Peyer's patch (tissue), 4 donors: ENCODE data around the gene CCNL2. TPM values are rescaled to one million over a fixed set of nuclear protein-coding genes. Genes with fewer than 3 reads are reported as not detected.
A peak's percentile ranks its signal among the peaks of the same experiment; 100 is the strongest.

Experiments
- DNase-seq, 3 donors: peaks; one replicate each; pipeline ENCODE4 v3.0.0-alpha.2; 2017 to 2019
- H3K27ac ChIP-seq, 4 donors: fragments of 200-600 bp; sonication (generic); one replicate each; pipeline ENCODE4 v1.5.1; 2016 to 2019
- H3K27me3 ChIP-seq, 2 donors: fragments of 200-600 bp; sonication (generic); one replicate each; pipeline ENCODE4 v1.5.1; 2019
- H3K36me3 ChIP-seq, 3 donors: fragments of 200-600 bp; sonication (generic); one replicate each; pipeline ENCODE4 v1.5.1; 2016 to 2019
- H3K4me1 ChIP-seq, 4 donors: fragments of 200-600 bp; sonication (generic); one replicate each; pipeline ENCODE4 v1.5.1; 2016 to 2019
- H3K4me3 ChIP-seq, 4 donors: fragments of 200-600 bp; sonication (generic); 1 replicate in 3 of 4; 2 replicates in 1 of 4; pipeline ENCODE4 v1.5.1; 2016 to 2019; ENCODE audit warnings: mild to moderate bottlenecking in 1 of 4
- H3K9me3 ChIP-seq, 4 donors: fragments of 200-600 bp; sonication (generic); one replicate each; pipeline ENCODE4 v1.5.1; 2016 to 2019; ENCODE audit warnings: mild to moderate bottlenecking in 1 of 4
- CTCF ChIP-seq, 6 experiments: fragments of 450-650 bp in 4 of 6; fragments of 200-600 bp in 2 of 6; sonication (generic) in 1 of 6; IDR thresholded peaks; one replicate each; pipeline ENCODE4 v1.5.1; 2017 to 2019; ENCODE audit warnings: antibody characterized with exemption in 6 of 6, mild to moderate bottlenecking in 3 of 6, moderate library complexity in 1 of 6
- POLR2A ChIP-seq, 2 donors: fragments of 450-650 bp; IDR thresholded peaks; one replicate each; pipeline ENCODE4 v1.5.1; 2017; ENCODE audit warnings: antibody characterized with exemption in 2 of 2, mild to moderate bottlenecking in 2 of 2, moderate library complexity in 2 of 2
- total RNA-seq, 4 donors: library from RNA; depleted of rRNA; stranded (reverse); fragments of >200 nt; gene quantifications; one replicate each; pipeline ENCODE4 v1.1.0, GENCODE V29; 2016

CCNL2 gene
- total RNA-seq, 4 donors from 2014 or later: 216 to 1,008 (median 423) TPM

- Histone ChIP-seq H3K9me3 (no peaks in the 10 kb centered on the region), H3K4me1 (peaks cover 0 to 16% (median 6%) of the 10 kb centered on the region in 4 donors), H3K4me3 (no peak overlapping the region), H3K27ac (no peak overlapping the region), H3K27me3 (no peaks in the 10 kb centered on the region), H3K36me3 (no peaks in the 10 kb centered on the region)
- peak in 1 of 3 donors; percentile 18 for DNase-seq
- TF ChIP-seq CTCF (IDR thresholded peaks at IDR 0.05) (no peak), POLR2A (IDR thresholded peaks at IDR 0.05) (no peak)
Measured at GRCh38 chr1:1422465-1423244, 23.5 kb upstream of the CCNL2 start.

- Histone ChIP-seq H3K9me3 (no peaks in the 10 kb centered on the region), H3K27me3 (no peaks in the 10 kb centered on the region), H3K27ac (peak overlapping the region in 1 of 4 donors; percentile 49), H3K4me3 (no peak overlapping the region), H3K36me3 (no peaks in the 10 kb centered on the region), H3K4me1 (peaks cover 0 to 16% (median 4%) of the 10 kb centered on the region in 4 donors)
- TF ChIP-seq POLR2A (IDR thresholded peaks at IDR 0.05): no peak
- no peak for TF ChIP-seq CTCF (IDR thresholded peaks at IDR 0.05)
- no peak for DNase-seq
Measured at GRCh38 chr1:1421907-1422464, 22.9 kb upstream of the CCNL2 start.

- Histone ChIP-seq H3K27ac (peak within 1 kb of the TSS in 1 of 4 donors; percentile 49), H3K36me3 (no peaks in the 10 kb centered on the region), H3K4me3 (peak within 1 kb of the TSS in 3 of 4 donors; percentile 22 to 41 (median 39)), H3K27me3 (no peaks in the 10 kb centered on the region), H3K9me3 (no peaks in the 10 kb centered on the region), H3K4me1 (peaks cover 0 to 16% (median 4%) of the 10 kb centered on the region in 4 donors)
- TF ChIP-seq CTCF (IDR thresholded peaks at IDR 0.05) (no peak), POLR2A (IDR thresholded peaks at IDR 0.05) (no peak)
- DNase-seq: no peak
Measured at GRCh38 chr1:1421147-1421906, 22.2 kb upstream of the CCNL2 start, which contains the start of gene ANKRD65. ANKRD65 (minus strand) TSS chr1:1421276; CDS start chr1:1421005, 271 bp downstream.

GRCh38 chr1:1420654-1421141 lies 21.6 kb upstream of the CCNL2 start:
- Histone ChIP-seq H3K36me3 (no peaks in the 10 kb centered on the region), H3K27ac (peak overlapping the region in 1 of 4 donors; percentile 49), H3K27me3 (no peaks in the 10 kb centered on the region), H3K9me3 (no peaks in the 10 kb centered on the region), H3K4me1 (peaks cover 0 to 16% (median 4%) of the 10 kb centered on the region in 4 donors), H3K4me3 (peak overlapping the region in 3 of 4 donors; percentile 22 to 41 (median 39))
- no peak for DNase-seq
- TF ChIP-seq CTCF (IDR thresholded peaks at IDR 0.05): no peak
- no peak for TF ChIP-seq POLR2A (IDR thresholded peaks at IDR 0.05)
